K562 (cell line): ENCODE data around the gene EPS8L1. TPM values are rescaled to one million over a fixed set of nuclear protein-coding genes. Genes with fewer than 3 reads are reported as not detected.

Experiments
- ADNP ChIP-seq: fragments of 200-800 bp; sonication (Bioruptor generic); IDR thresholded peaks from 2 replicates; pipeline ENCODE4 v1.6.1; 2016; ENCODE audit warnings: missing genetic modification characterization, missing compliant biosample characterization
- CBX3 ChIP-seq, 2 experiments: IDR thresholded peaks; 1 replicate in 1 of 2; 2 replicates in 1 of 2; pipeline ENCODE4 v1.6.1; 2012; ENCODE audit warnings: inconsistent platforms in 2 of 2, low read length in 2 of 2, borderline replicate concordance in 1 of 2, control low read depth in 1 of 2
- CTBP1 ChIP-seq: fragments of 450-650 bp; IDR thresholded peaks from 2 replicates; pipeline ENCODE4 v1.6.1; 2016; ENCODE audit warnings: borderline replicate concordance
- CXXC5 ChIP-seq: fragments of 250-450 bp; sonication (Bioruptor Pico); IDR thresholded peaks from 2 replicates; pipeline ENCODE4 v1.8.0; 2022; ENCODE audit warnings: inconsistent platforms, mild to moderate bottlenecking, moderate library complexity
- FOSL1 ChIP-seq: fragments of 200-800 bp; sonication (Bioruptor generic); conservative IDR thresholded peaks from 2 replicates; pipeline ENCODE4 v1.6.1; 2016; ENCODE audit warnings: missing genetic modification characterization, missing compliant biosample characterization
- HLTF ChIP-seq: fragments of 450-650 bp; IDR thresholded peaks from 2 replicates; pipeline ENCODE4 v1.6.1; 2016
- JUN ChIP-seq, 2 experiments: sonication (generic) in 1 of 2; formaldehyde crosslinking in 1 of 2; IDR thresholded peaks; 2 replicates each; pipeline versions ENCODE4 v1.6.1 to v1.8.0; 2012 to 2022; ENCODE audit warnings: borderline replicate concordance in 2 of 2, mild to moderate bottlenecking in 2 of 2, improper control_type of control experiment in 1 of 2, low read depth in 1 of 2, low read length in 1 of 2, missing genetic modification reagents in 1 of 2
- KDM5B ChIP-seq: fragments of 200-600 bp; sonication (generic); IDR thresholded peaks from 2 replicates; pipeline ENCODE4 v1.6.1; 2012; ENCODE audit warnings: low read depth, mild to moderate bottlenecking, moderate library complexity, low read length, control low read depth, inconsistent platforms; ENCODE audit not compliant: insufficient replicate concordance
- MYC ChIP-seq, 2 experiments: fragments of 250-450 bp in 1 of 2; sonication (Bioruptor Pico) in 1 of 2; IDR thresholded peaks; 2 replicates each; pipeline versions ENCODE4 v1.5.1 to v1.6.1; 2012 to 2021; ENCODE audit warnings: low read depth in 2 of 2, borderline replicate concordance in 1 of 2, improper control_type of control experiment in 1 of 2, low read length in 1 of 2, mild to moderate bottlenecking in 1 of 2, moderate library complexity in 1 of 2
- NBN ChIP-seq: fragments of 450-650 bp; IDR thresholded peaks from 2 replicates; pipeline ENCODE4 v1.6.1; 2016; ENCODE audit warnings: low read depth, mild to moderate bottlenecking
- NONO ChIP-seq, 2 experiments: fragments of 200-400 bp in 1 of 2; fragments of 450-650 bp in 1 of 2; formaldehyde crosslinking in 1 of 2; IDR thresholded peaks; 2 replicates each; pipeline ENCODE4 v1.6.1; 2017; ENCODE audit warnings: low read depth in 2 of 2, mild to moderate bottlenecking in 2 of 2, moderate library complexity in 2 of 2, low read length in 1 of 2
- PHF20 ChIP-seq: fragments of 450-650 bp; IDR thresholded peaks from 2 replicates; pipeline ENCODE4 v1.6.1; 2018; ENCODE audit not compliant: partially characterized antibody
- POLR2A ChIP-seq: fragments of 450-650 bp; conservative IDR thresholded peaks from 2 replicates; pipeline ENCODE4 v1.6.1; 2016
- POLR2AphosphoS2 ChIP-seq: IDR thresholded peaks from 2 replicates; pipeline ENCODE4 v1.6.1; 2012; ENCODE audit warnings: low read length, improper control_type of control experiment
- SIN3A ChIP-seq, 2 experiments: fragments of 150-350 bp in 1 of 2; IDR thresholded peaks; 2 replicates each; pipeline ENCODE4 v1.6.1; 2011 to 2016; ENCODE audit warnings: borderline replicate concordance in 2 of 2, low read depth in 2 of 2, low read length in 2 of 2, mild to moderate bottlenecking in 2 of 2, moderate library complexity in 2 of 2; ENCODE audit not compliant: control insufficient read depth in 1 of 2
- SP2 ChIP-seq: IDR thresholded peaks from 2 replicates; pipeline ENCODE4 v1.6.1; 2011; ENCODE audit warnings: mild to moderate bottlenecking, low read depth, low read length, moderate library complexity; ENCODE audit not compliant: poor library complexity, severe bottlenecking; ENCODE audit errors: extremely low read depth
- SUPT5H ChIP-seq: fragments of 450-650 bp; IDR thresholded peaks from 2 replicates; pipeline ENCODE4 v1.6.1; 2016
- TCFL5 ChIP-seq: fragments of 250-450 bp; sonication (Bioruptor Pico); conservative IDR thresholded peaks from 2 replicates; pipeline ENCODE4 v1.6.1; 2021; ENCODE audit warnings: mild to moderate bottlenecking, moderate library complexity, matching md5 sums
- ZC3H11A ChIP-seq: IDR thresholded peaks from 2 replicates; pipeline ENCODE4 v1.6.1; 2012; ENCODE audit warnings: low read depth, low read length, improper control_type of control experiment
- ZNF277 ChIP-seq: fragments of 250-450 bp; sonication (Bioruptor Pico); IDR thresholded peaks from 2 replicates; pipeline ENCODE4 v1.8.0; 2022; ENCODE audit warnings: inconsistent platforms, mild to moderate bottlenecking, moderate library complexity, borderline replicate concordance
- polyA plus RNA-seq, 8 experiments: library from polyadenylated mRNA; depleted of rRNA in 4 of 8; stranded (reverse) in 5 of 8; unstranded in 3 of 8; fragments of >200 nt; fragmentation: Nextera tagmentation in 2 of 8; fragmentation: Illumina TruSeq in 1 of 8; extraction: Ambion mirVana in 2 of 8; extraction: Trizol in 1 of 8; gene quantifications; 2 replicates each; pipeline versions ENCODE4 v1.2.1 to v1.2.3, GENCODE V29; 2011 to 2014; ENCODE audit warnings: inconsistent platforms in 1 of 8, missing spikeins in 1 of 8
- total RNA-seq, 7 experiments: library from RNA; depleted of rRNA in 6 of 7; stranded (reverse); fragments of >200 nt in 6 of 7; fragmentation: Illumina TruSeq in 2 of 7; extraction: Trizol in 2 of 7; gene quantifications; 2 replicates each; pipeline versions ENCODE4 v1.2.1 to v1.2.3, GENCODE V29; 2011 to 2021; ENCODE audit warnings: low replicate concordance in 1 of 7
- TF ChIP-seq, protein P1 (sequence below): sonication (generic); formaldehyde crosslinking; IDR thresholded peaks from 2 replicates; pipeline ENCODE4 v1.8.0; 2022; ENCODE audit warnings: mild to moderate bottlenecking, missing genetic modification reagents, borderline replicate concordance
- TF ChIP-seq, protein P2 (sequence below): fragments of 250-450 bp; sonication (Bioruptor Pico); IDR thresholded peaks from 2 replicates; pipeline ENCODE4 v1.5.0; 2020; ENCODE audit warnings: mild to moderate bottlenecking

Gene EPS8L1
- total and polyA plus RNA-seq, 9 of the 15 experiments (the other 6 are each of a cell fraction or from before 2014, with no cell fraction given) = 0.35 to 22.1 (median 11.9) TPM

GRCh38 chr19:55062735-55063491, 12.8 kb upstream of the EPS8L1 start, which contains the start of gene RDH13 (continued):
- TF ChIP-seq, protein P1, sequence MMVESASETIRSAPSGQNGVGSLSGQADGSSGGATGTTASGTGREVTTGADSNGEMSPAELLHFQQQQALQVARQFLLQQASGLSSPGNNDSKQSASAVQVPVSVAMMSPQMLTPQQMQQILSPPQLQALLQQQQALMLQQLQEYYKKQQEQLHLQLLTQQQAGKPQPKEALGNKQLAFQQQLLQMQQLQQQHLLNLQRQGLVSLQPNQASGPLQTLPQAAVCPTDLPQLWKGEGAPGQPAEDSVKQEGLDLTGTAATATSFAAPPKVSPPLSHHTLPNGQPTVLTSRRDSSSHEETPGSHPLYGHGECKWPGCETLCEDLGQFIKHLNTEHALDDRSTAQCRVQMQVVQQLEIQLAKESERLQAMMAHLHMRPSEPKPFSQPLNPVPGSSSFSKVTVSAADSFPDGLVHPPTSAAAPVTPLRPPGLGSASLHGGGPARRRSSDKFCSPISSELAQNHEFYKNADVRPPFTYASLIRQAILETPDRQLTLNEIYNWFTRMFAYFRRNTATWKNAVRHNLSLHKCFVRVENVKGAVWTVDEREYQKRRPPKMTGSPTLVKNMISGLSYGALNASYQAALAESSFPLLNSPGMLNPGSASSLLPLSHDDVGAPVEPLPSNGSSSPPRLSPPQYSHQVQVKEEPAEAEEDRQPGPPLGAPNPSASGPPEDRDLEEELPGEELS (CRISPR knock-in tag) = 0 out of 2 replicates have a peak, but pooled peaks have one; percentile 80
- TF ChIP-seq POLR2A (peak; percentile 81), PHF20 (peak; percentile 36), NONO (IDR thresholded peaks at IDR 0.05; ENCODE audit: low read depth in 2 of 2, low read length in 1 of 2) (peak; percentile 13 to 50; a peak in 2 of 4 replicates), SIN3A (IDR thresholded peaks at IDR 0.05; ENCODE audit: borderline replicate concordance in 2 of 2, control insufficient read depth in 1 of 2, low read depth in 2 of 2, low read length in 2 of 2) (peak; percentile 53 to 77; a peak in 2 of 4 replicates), NBN (peak; percentile 92), MYC (IDR thresholded peaks at IDR 0.05; ENCODE audit: low read depth, low read length) (peak; percentile 46; the same call in 1 of the 2 replicates), MYC (CRISPR knock-in tag; IDR thresholded peaks at IDR 0.05; ENCODE audit: borderline replicate concordance, low read depth) (no peak), SUPT5H (peak; percentile 49), ADNP (peak; percentile 98), HLTF (no peak), CTBP1 (0 out of 2 replicates have a peak, but pooled peaks have one; percentile 33), CXXC5 (CRISPR knock-in tag) (peak; percentile 77), JUN (IDR thresholded peaks at IDR 0.05; ENCODE audit: borderline replicate concordance, low read depth, low read length) (peak; percentile 80), JUN (CRISPR knock-in tag; IDR thresholded peaks at IDR 0.05; ENCODE audit: borderline replicate concordance) (no peak), FOSL1 (tag) (peak; percentile 50), SP2 (peak; percentile 51), KDM5B (peak; percentile 46), TCFL5 (CRISPR knock-in tag) (no peak), POLR2AphosphoS2 (peak; percentile 47; the same call in 1 of the 2 replicates), CBX3 (IDR thresholded peaks at IDR 0.05; ENCODE audit: borderline replicate concordance in 1 of 2, low read length in 2 of 2) (peak in 1 of 2 experiments; percentile 69; a peak in 1 of 3 replicates), ZC3H11A (peak; percentile 28; the same call in 1 of the 2 replicates), ZNF277 (CRISPR knock-in tag) (no peak)
- TF ChIP-seq, protein P2, sequence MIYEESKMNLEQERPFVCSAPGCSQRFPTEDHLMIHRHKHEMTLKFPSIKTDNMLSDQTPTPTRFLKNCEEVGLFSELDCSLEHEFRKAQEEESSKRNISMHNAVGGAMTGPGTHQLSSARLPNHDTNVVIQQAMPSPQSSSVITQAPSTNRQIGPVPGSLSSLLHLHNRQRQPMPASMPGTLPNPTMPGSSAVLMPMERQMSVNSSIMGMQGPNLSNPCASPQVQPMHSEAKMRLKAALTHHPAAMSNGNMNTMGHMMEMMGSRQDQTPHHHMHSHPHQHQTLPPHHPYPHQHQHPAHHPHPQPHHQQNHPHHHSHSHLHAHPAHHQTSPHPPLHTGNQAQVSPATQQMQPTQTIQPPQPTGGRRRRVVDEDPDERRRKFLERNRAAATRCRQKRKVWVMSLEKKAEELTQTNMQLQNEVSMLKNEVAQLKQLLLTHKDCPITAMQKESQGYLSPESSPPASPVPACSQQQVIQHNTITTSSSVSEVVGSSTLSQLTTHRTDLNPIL (CRISPR knock-in tag) = no peak
